GM23338 (cell line): ENCODE results near the gene ZFHX3. TPM values are rescaled to one million over a fixed set of nuclear protein-coding genes. Genes with fewer than 3 reads are reported as not detected.

ENCODE experiments used
- ATAC-seq: fragments of 200-7000 bp; cut with Tn5 transposase; 3 replicates; pipeline ENCODE4 v1.9.1; 2020
- DNase-seq: peaks from one replicate; pipeline ENCODE4 v3.0.0-alpha.2; 2015; ENCODE audit warnings: low spot score
- H2AFZ ChIP-seq: fragments of 200-600 bp; sonication (generic); 2 replicates; pipeline ENCODE4 v1.8.0; 2016; ENCODE audit warnings: antibody characterized with exemption, mild to moderate bottlenecking, moderate library complexity
- H3F3A ChIP-seq: fragments of 200-600 bp; sonication (generic); replicated peaks from 2 replicates; pipeline ENCODE4 v1.8.0; 2017; ENCODE audit warnings: antibody characterized with exemption, mixed run types, low read depth
- H3K27ac ChIP-seq: fragments of 200-600 bp; sonication (generic); 2 replicates; pipeline ENCODE4 v1.6.1; 2016; ENCODE audit warnings: low read depth
- H3K27me3 ChIP-seq: fragments of 200-600 bp; sonication (generic); 2 replicates; pipeline ENCODE4 v1.8.0; 2016; ENCODE audit warnings: mild to moderate bottlenecking, mixed run types, moderate library complexity; ENCODE audit not compliant: insufficient read depth
- H3K36me3 ChIP-seq: fragments of 200-600 bp; sonication (generic); 2 replicates; pipeline ENCODE4 v1.8.0; 2016; ENCODE audit warnings: mild to moderate bottlenecking; ENCODE audit not compliant: insufficient read depth
- H3K4me1 ChIP-seq: fragments of 200-600 bp; sonication (generic); 2 replicates; pipeline ENCODE4 v1.8.0; 2016; ENCODE audit warnings: mild to moderate bottlenecking, moderate library complexity; ENCODE audit not compliant: insufficient read depth
- H3K4me2 ChIP-seq: fragments of 200-600 bp; sonication (generic); 2 replicates; pipeline ENCODE4 v1.7.1; 2017; ENCODE audit warnings: mixed run types
- H3K4me3 ChIP-seq: fragments of 200-600 bp; sonication (generic); 2 replicates; pipeline ENCODE4 v1.6.1; 2016; ENCODE audit warnings: mixed run types
- H3K79me2 ChIP-seq: fragments of 200-600 bp; sonication (generic); replicated peaks from 2 replicates; pipeline ENCODE4 v1.8.0; 2017; ENCODE audit warnings: mild to moderate bottlenecking; ENCODE audit not compliant: insufficient read depth
- H3K9me2 ChIP-seq: fragments of 200-600 bp; sonication (generic); 2 replicates; pipeline ENCODE4 v1.8.0; 2017; ENCODE audit not compliant: insufficient read depth
- H4K20me1 ChIP-seq: fragments of 200-600 bp; sonication (generic); replicated peaks from 2 replicates; pipeline ENCODE4 v1.8.0; 2017; ENCODE audit warnings: mild to moderate bottlenecking; ENCODE audit not compliant: insufficient read depth
- H3K27ac Mint-ChIP-seq: 2 replicates; pipeline ENCODE4 v1.8.0; 2020; ENCODE audit warnings: inconsistent platforms, mild to moderate bottlenecking, moderate library complexity, mixed read lengths
- H3K27me3 Mint-ChIP-seq: 3 replicates; pipeline ENCODE4 v1.8.0; 2022; ENCODE audit warnings: low read depth, mild to moderate bottlenecking, moderate library complexity, mixed read lengths, inconsistent platforms; ENCODE audit not compliant: insufficient read depth, poor library complexity
- H3K36me3 Mint-ChIP-seq: 3 replicates; pipeline ENCODE4 v1.8.0; 2021; ENCODE audit warnings: low read depth, mild to moderate bottlenecking, inconsistent platforms, moderate library complexity, mixed read lengths
- H3K4me1 Mint-ChIP-seq: 3 replicates; pipeline ENCODE4 v1.8.0; 2020; ENCODE audit warnings: mild to moderate bottlenecking, inconsistent platforms, mixed read lengths
- H3K4me3 Mint-ChIP-seq: 3 replicates; pipeline ENCODE4 v1.8.0; 2021; ENCODE audit warnings: moderate library complexity, mild to moderate bottlenecking, inconsistent platforms, mixed read lengths
- H3K9me3 Mint-ChIP-seq: 3 replicates; pipeline ENCODE4 v1.8.0; 2020; ENCODE audit warnings: moderate library complexity, mild to moderate bottlenecking, inconsistent platforms, mixed read lengths
- CREB1 ChIP-seq: fragments of 250-450 bp; sonication (Bioruptor Pico); IDR thresholded peaks from 2 replicates; pipeline ENCODE4 v1.5.0; 2020; ENCODE audit warnings: low read depth, mild to moderate bottlenecking, moderate library complexity
- CTCF ChIP-seq, 2 experiments: fragments of 200-600 bp in 1 of 2; sonication (generic) in 1 of 2; conservative IDR thresholded peaks; 2 replicates each; pipeline versions ENCODE4 v1.5.1 to v1.6.1; 2016 to 2017; ENCODE audit warnings: antibody characterized with exemption in 2 of 2, low read depth in 2 of 2, mild to moderate bottlenecking in 2 of 2, moderate library complexity in 1 of 2
- EZH2 ChIP-seq: fragments of 200-600 bp; sonication (generic); IDR thresholded peaks from one replicate; pipeline ENCODE4 v1.8.0; 2017; ENCODE audit warnings: antibody characterized with exemption, mild to moderate bottlenecking, low read depth; ENCODE audit not compliant: unreplicated experiment
- EZH2phosphoT487 ChIP-seq: fragments of 200-600 bp; sonication (generic); IDR thresholded peaks from one replicate; pipeline ENCODE4 v1.8.1; 2018; ENCODE audit warnings: antibody characterized with exemption; ENCODE audit not compliant: unreplicated experiment
- JUNB ChIP-seq: IDR thresholded peaks from one replicate; pipeline ENCODE4 v1.6.1; 2016; ENCODE audit warnings: antibody characterized with exemption; ENCODE audit not compliant: unreplicated experiment
- NANOG ChIP-seq: IDR thresholded peaks from 2 replicates; pipeline ENCODE4 v1.6.1; 2016; ENCODE audit warnings: antibody characterized with exemption, borderline replicate concordance
- POLR2AphosphoS5 ChIP-seq: IDR thresholded peaks from 2 replicates; pipeline ENCODE4 v1.6.1; 2016; ENCODE audit warnings: antibody characterized with exemption, low read depth
- STAT1 ChIP-seq: IDR thresholded peaks from one replicate; pipeline ENCODE4 v1.6.1; 2016; ENCODE audit warnings: antibody characterized with exemption; ENCODE audit not compliant: unreplicated experiment
- ZNF114 ChIP-seq: fragments of 250-450 bp; sonication (Bioruptor Pico); IDR thresholded peaks from 2 replicates; pipeline ENCODE4 v1.5.0; 2020; ENCODE audit warnings: mild to moderate bottlenecking, moderate library complexity
- ZNF331 ChIP-seq: fragments of 250-450 bp; sonication (Bioruptor Pico); IDR thresholded peaks from 2 replicates; pipeline ENCODE4 v1.5.0; 2020; ENCODE audit warnings: low read depth, mild to moderate bottlenecking, moderate library complexity
- polyA plus RNA-seq: library from polyadenylated mRNA; unstranded; fragments of >200 nt; fragmentation: Nextera tagmentation; extraction: Ambion mirVana; gene quantifications from 2 replicates; pipeline ENCODE4 v1.2.1, GENCODE V29; 2016
- total RNA-seq: library from RNA; depleted of rRNA; stranded (reverse); fragments of >200 nt; shearing (Covaris generic); gene quantifications from 2 replicates; pipeline ENCODE4 v1.2.3, GENCODE V29; 2014
- TF ChIP-seq, protein P1 (sequence below): IDR thresholded peaks from one replicate; pipeline ENCODE4 v1.6.1; 2018; ENCODE audit warnings: antibody characterized with exemption; ENCODE audit not compliant: unreplicated experiment
- TF ChIP-seq, protein P2 (sequence below): fragments of 250-450 bp; sonication (Bioruptor Pico); IDR thresholded peaks from 2 replicates; pipeline ENCODE4 v1.5.0; 2020; ENCODE audit warnings: mild to moderate bottlenecking, moderate library complexity
- TF ChIP-seq, protein P3 (sequence below): IDR thresholded peaks from 2 replicates; pipeline ENCODE4 v1.6.1; 2016; ENCODE audit warnings: antibody characterized with exemption

ZFHX3 gene
- total and polyA plus RNA-seq, 2 experiments from 2014 or later, result 1.0 to 1.5 TPM

DNA sequence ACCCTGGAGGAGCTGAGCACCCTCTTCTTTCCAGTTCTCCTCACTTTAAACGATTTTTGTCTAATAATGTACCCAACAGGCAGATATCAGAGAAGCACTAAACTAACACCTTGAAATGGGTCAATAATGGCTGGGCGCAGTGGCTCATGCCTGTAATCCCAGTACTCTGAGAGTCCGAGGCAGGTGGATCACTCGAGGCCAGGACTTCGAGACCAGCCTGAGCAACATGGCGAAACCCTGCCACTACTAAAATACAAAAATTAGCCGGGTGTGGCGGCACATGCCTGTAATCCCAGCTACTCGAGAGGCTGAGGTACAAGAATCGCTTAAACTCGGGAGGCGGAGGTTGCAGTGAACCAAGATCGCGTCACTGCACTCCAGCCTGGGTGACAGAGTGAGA is 57.4 kb downstream of the ZFHX3 start:
- H3K4me1 ChIP-seq, result peaks cover 17% of the 10 kb centered on the region; the same call in 1 of the 2 replicates
- H3K36me3 ChIP-seq, result no peaks in the 10 kb centered on the region
- H3K27ac ChIP-seq, result no peak overlapping the region
- Mint-ChIP-seq H3K9me3 (no peaks in the 10 kb centered on the region), H3K27ac (no peak overlapping the region), H3K36me3 (no peaks in the 10 kb centered on the region), H3K27me3 (peaks cover 12% of the 10 kb centered on the region), H3K4me1 (peaks cover 25% of the 10 kb centered on the region), H3K4me3 (no peak overlapping the region)
- no peak for TF ChIP-seq EZH2phosphoT487
- TF ChIP-seq POLR2AphosphoS5, result no peak
- TF ChIP-seq CTCF (conservative IDR thresholded peaks at IDR 0.05; ENCODE audit: low read depth in 2 of 2), result no peak
- no peak for TF ChIP-seq JUNB
- no peak for TF ChIP-seq EZH2
- no peak for TF ChIP-seq NANOG
- no peak for TF ChIP-seq STAT1
- TF ChIP-seq, protein P1, sequence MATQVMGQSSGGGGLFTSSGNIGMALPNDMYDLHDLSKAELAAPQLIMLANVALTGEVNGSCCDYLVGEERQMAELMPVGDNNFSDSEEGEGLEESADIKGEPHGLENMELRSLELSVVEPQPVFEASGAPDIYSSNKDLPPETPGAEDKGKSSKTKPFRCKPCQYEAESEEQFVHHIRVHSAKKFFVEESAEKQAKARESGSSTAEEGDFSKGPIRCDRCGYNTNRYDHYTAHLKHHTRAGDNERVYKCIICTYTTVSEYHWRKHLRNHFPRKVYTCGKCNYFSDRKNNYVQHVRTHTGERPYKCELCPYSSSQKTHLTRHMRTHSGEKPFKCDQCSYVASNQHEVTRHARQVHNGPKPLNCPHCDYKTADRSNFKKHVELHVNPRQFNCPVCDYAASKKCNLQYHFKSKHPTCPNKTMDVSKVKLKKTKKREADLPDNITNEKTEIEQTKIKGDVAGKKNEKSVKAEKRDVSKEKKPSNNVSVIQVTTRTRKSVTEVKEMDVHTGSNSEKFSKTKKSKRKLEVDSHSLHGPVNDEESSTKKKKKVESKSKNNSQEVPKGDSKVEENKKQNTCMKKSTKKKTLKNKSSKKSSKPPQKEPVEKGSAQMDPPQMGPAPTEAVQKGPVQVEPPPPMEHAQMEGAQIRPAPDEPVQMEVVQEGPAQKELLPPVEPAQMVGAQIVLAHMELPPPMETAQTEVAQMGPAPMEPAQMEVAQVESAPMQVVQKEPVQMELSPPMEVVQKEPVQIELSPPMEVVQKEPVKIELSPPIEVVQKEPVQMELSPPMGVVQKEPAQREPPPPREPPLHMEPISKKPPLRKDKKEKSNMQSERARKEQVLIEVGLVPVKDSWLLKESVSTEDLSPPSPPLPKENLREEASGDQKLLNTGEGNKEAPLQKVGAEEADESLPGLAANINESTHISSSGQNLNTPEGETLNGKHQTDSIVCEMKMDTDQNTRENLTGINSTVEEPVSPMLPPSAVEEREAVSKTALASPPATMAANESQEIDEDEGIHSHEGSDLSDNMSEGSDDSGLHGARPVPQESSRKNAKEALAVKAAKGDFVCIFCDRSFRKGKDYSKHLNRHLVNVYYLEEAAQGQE, result no peak
- no peak for TF ChIP-seq ZNF114 (CRISPR knock-in tag)
- TF ChIP-seq, protein P2, sequence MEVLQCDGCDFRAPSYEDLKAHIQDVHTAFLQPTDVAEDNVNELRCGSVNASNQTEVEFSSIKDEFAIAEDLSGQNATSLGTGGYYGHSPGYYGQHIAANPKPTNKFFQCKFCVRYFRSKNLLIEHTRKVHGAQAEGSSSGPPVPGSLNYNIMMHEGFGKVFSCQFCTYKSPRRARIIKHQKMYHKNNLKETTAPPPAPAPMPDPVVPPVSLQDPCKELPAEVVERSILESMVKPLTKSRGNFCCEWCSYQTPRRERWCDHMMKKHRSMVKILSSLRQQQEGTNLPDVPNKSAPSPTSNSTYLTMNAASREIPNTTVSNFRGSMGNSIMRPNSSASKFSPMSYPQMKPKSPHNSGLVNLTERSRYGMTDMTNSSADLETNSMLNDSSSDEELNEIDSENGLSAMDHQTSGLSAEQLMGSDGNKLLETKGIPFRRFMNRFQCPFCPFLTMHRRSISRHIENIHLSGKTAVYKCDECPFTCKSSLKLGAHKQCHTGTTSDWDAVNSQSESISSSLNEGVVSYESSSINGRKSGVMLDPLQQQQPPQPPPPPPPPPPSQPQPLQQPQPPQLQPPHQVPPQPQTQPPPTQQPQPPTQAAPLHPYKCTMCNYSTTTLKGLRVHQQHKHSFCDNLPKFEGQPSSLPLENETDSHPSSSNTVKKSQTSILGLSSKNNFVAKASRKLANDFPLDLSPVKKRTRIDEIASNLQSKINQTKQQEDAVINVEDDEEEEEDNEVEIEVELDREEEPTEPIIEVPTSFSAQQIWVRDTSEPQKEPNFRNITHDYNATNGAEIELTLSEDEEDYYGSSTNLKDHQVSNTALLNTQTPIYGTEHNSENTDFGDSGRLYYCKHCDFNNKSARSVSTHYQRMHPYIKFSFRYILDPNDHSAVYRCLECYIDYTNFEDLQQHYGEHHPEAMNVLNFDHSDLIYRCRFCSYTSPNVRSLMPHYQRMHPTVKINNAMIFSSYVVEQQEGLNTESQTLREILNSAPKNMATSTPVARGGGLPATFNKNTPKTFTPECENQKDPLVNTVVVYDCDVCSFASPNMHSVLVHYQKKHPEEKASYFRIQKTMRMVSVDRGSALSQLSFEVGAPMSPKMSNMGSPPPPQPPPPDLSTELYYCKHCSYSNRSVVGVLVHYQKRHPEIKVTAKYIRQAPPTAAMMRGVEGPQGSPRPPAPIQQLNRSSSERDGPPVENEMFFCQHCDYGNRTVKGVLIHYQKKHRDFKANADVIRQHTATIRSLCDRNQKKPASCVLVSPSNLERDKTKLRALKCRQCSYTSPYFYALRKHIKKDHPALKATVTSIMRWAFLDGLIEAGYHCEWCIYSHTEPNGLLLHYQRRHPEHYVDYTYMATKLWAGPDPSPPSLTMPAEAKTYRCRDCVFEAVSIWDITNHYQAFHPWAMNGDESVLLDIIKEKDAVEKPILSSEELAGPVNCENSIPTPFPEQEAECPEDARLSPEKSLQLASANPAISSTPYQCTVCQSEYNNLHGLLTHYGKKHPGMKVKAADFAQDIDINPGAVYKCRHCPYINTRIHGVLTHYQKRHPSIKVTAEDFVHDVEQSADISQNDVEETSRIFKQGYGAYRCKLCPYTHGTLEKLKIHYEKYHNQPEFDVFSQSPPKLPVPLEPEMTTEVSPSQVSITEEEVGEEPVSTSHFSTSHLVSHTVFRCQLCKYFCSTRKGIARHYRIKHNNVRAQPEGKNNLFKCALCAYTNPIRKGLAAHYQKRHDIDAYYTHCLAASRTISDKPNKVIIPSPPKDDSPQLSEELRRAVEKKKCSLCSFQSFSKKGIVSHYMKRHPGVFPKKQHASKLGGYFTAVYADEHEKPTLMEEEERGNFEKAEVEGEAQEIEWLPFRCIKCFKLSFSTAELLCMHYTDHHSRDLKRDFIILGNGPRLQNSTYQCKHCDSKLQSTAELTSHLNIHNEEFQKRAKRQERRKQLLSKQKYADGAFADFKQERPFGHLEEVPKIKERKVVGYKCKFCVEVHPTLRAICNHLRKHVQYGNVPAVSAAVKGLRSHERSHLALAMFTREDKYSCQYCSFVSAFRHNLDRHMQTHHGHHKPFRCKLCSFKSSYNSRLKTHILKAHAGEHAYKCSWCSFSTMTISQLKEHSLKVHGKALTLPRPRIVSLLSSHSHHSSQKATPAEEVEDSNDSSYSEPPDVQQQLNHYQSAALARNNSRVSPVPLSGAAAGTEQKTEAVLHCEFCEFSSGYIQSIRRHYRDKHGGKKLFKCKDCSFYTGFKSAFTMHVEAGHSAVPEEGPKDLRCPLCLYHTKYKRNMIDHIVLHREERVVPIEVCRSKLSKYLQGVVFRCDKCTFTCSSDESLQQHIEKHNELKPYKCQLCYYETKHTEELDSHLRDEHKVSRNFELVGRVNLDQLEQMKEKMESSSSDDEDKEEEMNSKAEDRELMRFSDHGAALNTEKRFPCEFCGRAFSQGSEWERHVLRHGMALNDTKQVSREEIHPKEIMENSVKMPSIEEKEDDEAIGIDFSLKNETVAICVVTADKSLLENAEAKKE (CRISPR knock-in tag), result no peak
- no peak for TF ChIP-seq ZNF331 (CRISPR knock-in tag)
- TF ChIP-seq, protein P3, sequence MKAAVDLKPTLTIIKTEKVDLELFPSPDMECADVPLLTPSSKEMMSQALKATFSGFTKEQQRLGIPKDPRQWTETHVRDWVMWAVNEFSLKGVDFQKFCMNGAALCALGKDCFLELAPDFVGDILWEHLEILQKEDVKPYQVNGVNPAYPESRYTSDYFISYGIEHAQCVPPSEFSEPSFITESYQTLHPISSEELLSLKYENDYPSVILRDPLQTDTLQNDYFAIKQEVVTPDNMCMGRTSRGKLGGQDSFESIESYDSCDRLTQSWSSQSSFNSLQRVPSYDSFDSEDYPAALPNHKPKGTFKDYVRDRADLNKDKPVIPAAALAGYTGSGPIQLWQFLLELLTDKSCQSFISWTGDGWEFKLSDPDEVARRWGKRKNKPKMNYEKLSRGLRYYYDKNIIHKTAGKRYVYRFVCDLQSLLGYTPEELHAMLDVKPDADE, result no peak
- no peak for TF ChIP-seq CREB1 (CRISPR knock-in tag)
- H3K27me3 ChIP-seq, result no peaks in the 10 kb centered on the region
- H4K20me1 ChIP-seq, result no peaks in the 10 kb centered on the region; the same call in 1 of the 2 replicates
- H3K4me3 ChIP-seq, result no peak overlapping the region
- H3K9me2 ChIP-seq, result no peaks in the 10 kb centered on the region
- no peaks in the 10 kb centered on the region for H3F3A ChIP-seq
- no peak for ATAC-seq
- H3K79me2 ChIP-seq, result no peaks in the 10 kb centered on the region
- H2AFZ ChIP-seq, result no peak overlapping the region
- H3K4me2 ChIP-seq, result no peak overlapping the region
- DNase-seq, result no peak
